Daoy (cell line): Measurements from ENCODE around the gene SSBP2. TPM values are rescaled to one million over a fixed set of nuclear protein-coding genes. Genes with fewer than 3 reads are reported as not detected.

Experiments used
- DNase-seq: peaks from one replicate; pipeline ENCODE4 v3.0.0-alpha.2; 2015; ENCODE audit warnings: low read depth
- total RNA-seq: library from RNA; depleted of rRNA; stranded (reverse); fragments of >200 nt; shearing (Covaris generic); gene quantifications from 2 replicates; pipeline ENCODE4 v1.2.3, GENCODE V29; 2014

SSBP2 gene
- total RNA-seq, 1 experiment from 2014 or later, result 15.0 TPM

- DNase-seq, result no peak
Measured at GRCh38 chr5:81767097-81767496, 16.2 kb upstream of the SSBP2 start.

- no peak for DNase-seq
Measured at GRCh38 chr5:81766611-81767010, 15.7 kb upstream of the SSBP2 start.

GRCh38 chr5:81763294-81763928, 12.5 kb upstream of the SSBP2 start:
- no peak for DNase-seq

- DNase-seq, result no peak
Measured at GRCh38 chr5:81762853-81763252, 12.0 kb upstream of the SSBP2 start.

DNA sequence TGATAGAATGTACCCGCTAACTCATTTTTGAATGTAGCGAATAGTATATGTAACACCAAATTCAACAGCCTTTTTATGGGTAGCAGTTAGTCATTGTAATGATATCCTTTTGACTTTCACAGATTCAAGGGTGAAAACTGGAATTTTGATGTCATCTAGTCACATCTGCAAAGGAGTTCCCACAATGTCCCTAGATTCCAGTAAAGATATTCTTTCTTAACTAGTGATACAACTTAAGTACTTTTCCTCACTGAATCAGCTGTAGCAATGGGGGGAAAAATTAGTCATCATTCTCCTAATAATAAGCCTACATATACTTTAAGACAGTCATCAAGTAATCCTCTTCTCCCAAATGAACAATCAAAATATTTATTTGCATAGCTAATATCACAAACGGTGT, 11.5 kb upstream of the SSBP2 start:
- no peak for DNase-seq

DNA sequence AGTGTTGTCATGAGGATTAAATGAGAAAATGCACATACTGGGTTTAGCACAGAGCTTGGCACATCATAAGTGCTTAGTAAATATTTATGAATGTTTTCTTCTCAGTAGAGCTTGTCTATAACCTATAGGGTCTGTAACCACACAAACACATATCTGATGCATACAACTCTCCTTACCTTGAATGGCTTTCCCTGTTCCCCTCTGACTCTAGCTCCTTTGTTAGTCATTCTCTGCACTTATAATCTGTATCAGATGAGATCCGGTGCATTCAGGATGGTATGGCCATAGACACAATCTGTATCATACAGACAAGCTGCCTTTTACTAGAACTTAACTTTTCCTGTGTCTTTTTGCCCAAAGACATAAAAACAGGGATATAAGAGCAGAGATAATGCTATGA, 11.1 kb upstream of the SSBP2 start:
- no peak for DNase-seq

- no peak for DNase-seq
Measured at GRCh38 chr5:81761270-81761669, 10.4 kb upstream of the SSBP2 start.

DNA sequence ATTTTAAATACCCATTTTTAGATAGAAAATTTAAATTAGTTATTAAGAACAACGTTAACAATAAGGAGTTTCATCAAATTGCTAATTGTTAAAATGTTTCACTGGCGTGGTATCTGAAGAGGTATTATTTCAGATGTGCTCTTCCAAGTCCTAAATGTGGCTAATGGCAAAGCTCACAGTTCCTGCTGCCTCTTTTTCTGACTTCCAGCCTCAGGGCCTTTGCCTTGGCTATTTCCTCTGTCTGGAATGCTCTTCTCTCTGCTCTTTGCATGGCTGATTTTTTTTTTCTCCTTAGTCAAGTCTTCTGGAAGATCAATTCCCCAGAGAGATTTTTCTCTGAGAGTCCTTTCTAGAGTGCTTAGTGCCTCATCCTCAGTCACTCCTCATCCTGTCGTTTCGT, 9.6 kb upstream of the SSBP2 start:
- no peak for DNase-seq

- no peak for DNase-seq
Measured at GRCh38 chr5:81759632-81760005, 8.7 kb upstream of the SSBP2 start.

GRCh38 chr5:81757404-81757803, 6.5 kb upstream of the SSBP2 start:
- DNase-seq, result no peak

DNA sequence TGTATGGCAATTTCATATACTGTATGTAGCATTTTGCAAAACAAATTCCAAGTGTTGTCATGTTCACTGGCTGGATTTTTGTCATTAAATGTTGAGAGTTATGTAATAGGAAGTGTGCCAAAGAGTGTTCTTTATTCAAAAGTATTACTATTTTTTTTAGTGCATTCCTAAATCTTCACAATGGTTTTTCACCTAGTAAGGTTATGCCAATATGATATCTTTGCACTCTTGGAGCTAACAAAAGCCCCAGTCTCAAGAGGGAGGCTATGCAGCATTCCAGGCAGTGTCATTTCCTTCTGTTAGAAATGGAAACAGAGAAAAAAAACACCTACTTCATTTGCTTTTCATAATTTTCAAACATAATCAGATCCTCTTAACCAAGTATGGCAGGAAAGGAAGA, 5.1 kb upstream of the SSBP2 start:
- no peak for DNase-seq

GRCh38 chr5:81755320-81755719, 4.4 kb upstream of the SSBP2 start:
- DNase-seq, result peak; percentile 85

GRCh38 chr5:81754621-81755020, 3.7 kb upstream of the SSBP2 start:
- DNase-seq, result no peak

GRCh38 chr5:81753429-81753828, 2.5 kb upstream of the SSBP2 start:
- DNase-seq, result no peak

- no peak for DNase-seq
Measured at GRCh38 chr5:81752644-81752963, 1.7 kb upstream of the SSBP2 start.

DNA sequence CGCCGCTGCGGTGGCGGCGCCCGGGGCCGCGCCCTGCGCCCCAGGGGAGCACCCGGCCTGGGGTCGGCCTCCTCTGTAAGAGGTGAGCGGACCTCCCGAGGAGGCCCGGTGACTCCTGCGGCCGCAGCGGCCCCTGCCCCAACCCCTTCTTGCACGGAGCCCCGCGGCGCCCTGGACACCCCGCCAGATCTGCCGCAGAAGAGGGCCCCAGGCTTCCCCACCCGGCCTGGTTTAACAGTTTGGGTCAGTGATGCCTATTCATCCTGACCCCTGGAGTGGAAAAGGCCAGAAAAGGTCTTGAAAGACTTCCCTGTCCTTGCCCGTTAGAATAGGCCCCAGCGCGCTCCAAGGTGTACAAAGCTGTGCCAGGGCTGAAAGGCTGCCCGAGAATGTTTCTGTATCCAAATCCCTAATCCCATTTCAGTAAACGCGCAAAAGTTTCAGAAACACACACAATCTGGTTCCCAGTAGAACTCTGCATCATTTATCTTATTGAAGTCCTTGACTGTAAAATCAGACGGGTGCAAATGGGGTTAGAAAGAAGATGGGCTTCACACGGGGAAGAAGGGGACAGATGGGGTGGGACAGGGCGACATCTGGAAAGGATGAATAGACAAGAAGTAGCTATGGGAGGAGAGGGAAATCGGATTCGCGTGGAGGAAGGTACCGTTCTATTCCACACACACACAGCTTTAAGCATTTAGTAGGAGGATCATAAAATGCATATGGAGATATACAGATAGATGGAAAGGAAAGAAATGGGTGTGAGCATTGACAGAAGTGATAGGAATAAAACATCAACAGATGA, 1.1 kb upstream of the SSBP2 start:
- no peak for DNase-seq

- peak; percentile 19 for DNase-seq
Measured at GRCh38 chr5:81750308-81751008, 439 bp downstream of the SSBP2 start.

DNA sequence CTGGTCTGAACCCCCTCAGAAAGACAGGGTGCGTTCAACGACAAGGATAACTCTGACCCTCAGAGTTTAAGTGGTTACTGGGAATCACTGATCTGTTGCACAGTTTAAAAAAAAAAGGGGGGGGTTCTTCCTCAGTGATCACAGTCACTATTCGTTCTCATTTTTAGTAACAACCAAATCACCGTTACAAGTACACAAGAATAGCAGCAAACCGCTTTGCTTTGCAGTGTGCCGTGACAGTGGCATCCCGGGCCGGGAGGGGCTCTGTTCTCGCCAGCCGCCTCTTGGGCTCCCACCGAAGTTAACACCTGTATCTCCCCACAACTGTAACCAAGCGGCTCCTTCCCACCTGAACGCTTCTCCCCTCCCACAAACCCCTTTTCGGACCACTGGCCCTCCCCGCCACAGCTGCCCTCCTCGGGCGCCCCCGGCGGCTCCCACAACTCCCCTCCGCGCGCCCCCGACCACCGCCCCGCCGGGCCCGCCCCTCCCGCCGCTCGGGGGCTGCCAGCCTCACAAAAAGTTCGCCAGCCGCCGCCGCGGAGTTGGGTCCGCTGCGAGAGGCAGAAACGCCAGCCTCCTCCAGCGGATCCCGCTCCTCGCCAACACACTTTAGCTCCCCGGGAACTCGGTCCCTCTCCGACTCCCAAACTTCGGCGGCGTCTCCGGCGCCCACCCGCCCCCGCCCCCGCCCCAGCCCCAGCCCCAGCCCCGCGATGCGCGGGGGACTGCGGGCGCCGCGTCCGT, 1.2 kb downstream of the SSBP2 start:
- peak; percentile 33 for DNase-seq

DNA sequence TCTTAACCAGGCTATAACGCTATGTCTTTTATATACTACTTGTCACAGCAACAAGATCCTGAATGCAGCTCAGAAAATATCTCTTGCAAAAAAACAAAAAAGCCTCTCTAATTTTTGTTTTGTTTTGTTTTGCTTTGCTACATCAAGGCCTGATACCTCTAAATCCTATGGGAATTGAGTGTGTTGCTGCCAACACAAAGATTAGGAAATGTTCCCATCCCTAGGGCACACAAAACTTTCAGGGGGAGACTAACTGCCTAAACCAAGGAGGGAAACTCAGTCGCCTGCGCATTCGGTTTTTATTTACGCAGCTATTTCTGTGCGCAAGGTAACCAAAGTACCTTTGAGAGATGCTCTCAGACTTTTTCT, 1.7 kb downstream of the SSBP2 start:
- DNase-seq, result no peak

DNA sequence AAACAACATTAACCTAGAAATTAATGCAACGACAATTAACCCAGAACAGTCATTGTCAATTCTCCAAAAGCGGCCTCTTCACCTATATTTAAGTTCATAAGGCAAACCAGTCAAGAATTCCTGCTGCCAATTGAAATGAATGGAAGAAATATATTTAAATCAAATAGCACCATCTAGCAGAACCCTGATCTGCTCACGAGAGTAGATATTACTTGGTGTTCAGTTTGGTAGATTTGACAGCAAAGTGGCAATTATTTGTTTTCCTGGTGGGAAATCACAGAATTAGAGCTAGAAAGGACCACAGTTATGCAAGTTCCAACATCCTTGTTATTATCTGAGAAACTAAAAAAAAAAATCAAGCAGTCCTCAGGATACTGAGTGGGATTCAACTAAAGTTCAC, 2.3 kb downstream of the SSBP2 start:
- DNase-seq, result no peak

DNA sequence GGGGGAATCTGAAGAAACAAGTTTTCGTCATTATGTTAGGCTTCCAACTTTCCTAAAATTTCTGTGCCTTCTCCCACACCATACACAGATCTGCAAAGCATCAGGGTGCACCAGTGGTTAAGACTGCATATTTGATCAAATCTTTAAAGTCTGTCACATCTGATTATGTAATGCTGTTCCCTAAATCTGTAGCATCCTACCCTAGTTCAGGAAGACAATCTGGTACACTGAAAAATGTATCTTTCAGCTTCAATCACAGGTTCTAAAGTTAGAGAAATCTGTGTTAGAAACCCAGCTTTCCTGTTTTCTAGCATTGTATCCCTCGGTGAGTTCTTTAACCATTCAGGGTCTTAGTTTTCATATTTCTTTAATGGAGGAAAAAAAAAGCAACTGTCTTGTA, 3.9 kb downstream of the SSBP2 start:
- no peak for DNase-seq

DNA sequence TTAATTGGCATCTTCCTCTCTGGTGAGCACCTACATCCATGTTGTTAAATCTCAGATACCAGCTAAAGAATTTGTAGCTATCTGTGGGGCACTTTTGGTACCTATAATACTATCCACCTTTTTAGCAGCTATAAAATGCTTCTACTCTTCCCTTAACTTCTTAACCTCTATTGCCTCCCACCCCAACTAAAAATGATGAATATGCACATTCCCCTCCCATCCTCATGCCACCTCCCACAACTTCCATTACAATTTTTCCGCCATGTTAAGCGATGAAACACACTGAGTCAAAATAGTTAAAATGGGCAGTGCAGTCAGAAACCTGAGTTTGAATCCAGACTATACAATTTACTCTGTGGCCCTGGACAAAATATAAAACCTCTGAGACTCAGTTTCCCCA, 10.1 kb downstream of the SSBP2 start:
- DNase-seq, result no peak

DNA sequence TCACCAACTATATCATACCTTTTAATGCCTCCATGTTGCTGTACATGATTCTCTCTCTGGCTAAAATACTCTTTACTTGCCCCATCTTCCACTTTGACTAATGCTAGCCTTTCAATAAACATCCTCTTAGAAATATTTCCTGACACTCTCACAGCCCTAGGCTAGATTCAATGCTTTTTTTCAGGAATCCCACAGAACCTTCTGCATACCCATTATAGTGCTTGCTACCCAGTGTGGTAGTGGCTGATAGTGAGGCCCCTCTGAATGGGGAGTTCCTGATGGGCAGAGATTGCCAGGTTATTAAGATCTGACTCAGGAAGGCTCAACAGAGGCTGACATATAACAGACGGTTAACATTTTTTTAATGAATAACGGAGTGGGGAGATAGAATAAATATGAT, 11.6 kb downstream of the SSBP2 start:
- DNase-seq, result no peak
